Stomach (tissue), 9 donors: ENCODE results near the gene TARBP1. TPM values are rescaled to one million over a fixed set of nuclear protein-coding genes. Genes with fewer than 3 reads are reported as not detected.

Source experiments
- DNase-seq, 2 donors: peaks; one replicate each; pipeline versions ENCODE4 v3.0.0 to v3.0.0-alpha.2; 2013 to 2019
- H3K27ac ChIP-seq, 5 donors: fragments of 200-600 bp in 4 of 5; sonication (generic) in 4 of 5; one replicate each; pipeline ENCODE4 v1.5.1; 2013 to 2019; ENCODE audit warnings: mild to moderate bottlenecking in 1 of 5, moderate library complexity in 1 of 5
- H3K27me3 ChIP-seq, 3 donors: fragments of 200-600 bp; sonication (generic); one replicate each; pipeline ENCODE4 v1.5.1; 2017 to 2019; ENCODE audit warnings: mixed run types in 1 of 3
- H3K36me3 ChIP-seq, 4 donors: fragments of 200-600 bp; sonication (generic); 1 replicate in 3 of 4; 2 replicates in 1 of 4; pipeline ENCODE4 v1.5.1; 2016 to 2019
- H3K4me1 ChIP-seq, 4 donors: fragments of 200-600 bp; sonication (generic); one replicate each; pipeline ENCODE4 v1.5.1; 2016 to 2019
- H3K4me3 ChIP-seq, 4 donors: fragments of 200-600 bp; sonication (generic) in 3 of 4; one replicate each; pipeline ENCODE4 v1.5.1; 2016 to 2019; ENCODE audit warnings: mild to moderate bottlenecking in 1 of 4
- H3K9me3 ChIP-seq, 4 donors: fragments of 200-600 bp; sonication (generic); one replicate each; pipeline ENCODE4 v1.5.1; 2016 to 2019
- EP300 ChIP-seq: sonication (generic); formaldehyde crosslinking; IDR thresholded peaks from one replicate; pipeline ENCODE4 v1.6.1; 2017; ENCODE audit warnings: antibody characterized with exemption
- POLR2A ChIP-seq, 4 donors: fragments of 450-650 bp; IDR thresholded peaks; one replicate each; pipeline ENCODE4 v1.6.1; 2016; ENCODE audit warnings: antibody characterized with exemption in 4 of 4, control low read depth in 2 of 4, mild to moderate bottlenecking in 1 of 4, moderate library complexity in 1 of 4
- POLR2AphosphoS5 ChIP-seq, 3 donors: sonication (generic); formaldehyde crosslinking; IDR thresholded peaks; one replicate each; pipeline ENCODE4 v1.6.1; 2016; ENCODE audit warnings: antibody characterized with exemption in 3 of 3
- WGBS, 5 donors: extraction: QIAGEN DNeasy Blood & Tissue Kit in 3 of 5; methylation state at CpG; one replicate each; pipeline versions ENCODE4 v1.1.5 to v1.1.7; 2013 to 2018; 5-methylcytosine and 5-hydroxymethylcytosine counted together
- intact Hi-C: fragments of 100-400 bp; cut with DNase I; formaldehyde crosslinking; loops from one replicate; pipeline ENCODE4 v1.15.1; 2023; ENCODE audit warnings: low total_unique reads
- polyA plus RNA-seq, 3 donors: library from polyadenylated mRNA; stranded (reverse); fragments of 200-250 nt; gene quantifications; one replicate each; pipeline ENCODE4 v1.2.3, GENCODE V29; 2013
- total RNA-seq, 5 donors: library from RNA; depleted of rRNA; stranded (reverse); fragments of >200 nt; gene quantifications; one replicate each; pipeline versions ENCODE4 v1.1.0 to v1.2.3, GENCODE V29; 2014 to 2016
- TF ChIP-seq, protein P1 (sequence below), 7 experiments: fragments of 450-650 bp in 4 of 7; fragments of 200-600 bp in 3 of 7; sonication (generic) in 3 of 7; IDR thresholded peaks; one replicate each; pipeline ENCODE4 v1.5.1; 2016 to 2019; ENCODE audit warnings: antibody characterized with exemption in 7 of 7, control low read depth in 2 of 7, mild to moderate bottlenecking in 1 of 7
- donor health status: healthy with polysubstance abuse.
- donor health status: Bipolar disorder and iron deficiency.
- donor health status: healthy.

The TARBP1 gene
- total and polyA plus RNA-seq, 8 donors, result 5.7 to 63.2 (median 30.3) TPM

DNA sequence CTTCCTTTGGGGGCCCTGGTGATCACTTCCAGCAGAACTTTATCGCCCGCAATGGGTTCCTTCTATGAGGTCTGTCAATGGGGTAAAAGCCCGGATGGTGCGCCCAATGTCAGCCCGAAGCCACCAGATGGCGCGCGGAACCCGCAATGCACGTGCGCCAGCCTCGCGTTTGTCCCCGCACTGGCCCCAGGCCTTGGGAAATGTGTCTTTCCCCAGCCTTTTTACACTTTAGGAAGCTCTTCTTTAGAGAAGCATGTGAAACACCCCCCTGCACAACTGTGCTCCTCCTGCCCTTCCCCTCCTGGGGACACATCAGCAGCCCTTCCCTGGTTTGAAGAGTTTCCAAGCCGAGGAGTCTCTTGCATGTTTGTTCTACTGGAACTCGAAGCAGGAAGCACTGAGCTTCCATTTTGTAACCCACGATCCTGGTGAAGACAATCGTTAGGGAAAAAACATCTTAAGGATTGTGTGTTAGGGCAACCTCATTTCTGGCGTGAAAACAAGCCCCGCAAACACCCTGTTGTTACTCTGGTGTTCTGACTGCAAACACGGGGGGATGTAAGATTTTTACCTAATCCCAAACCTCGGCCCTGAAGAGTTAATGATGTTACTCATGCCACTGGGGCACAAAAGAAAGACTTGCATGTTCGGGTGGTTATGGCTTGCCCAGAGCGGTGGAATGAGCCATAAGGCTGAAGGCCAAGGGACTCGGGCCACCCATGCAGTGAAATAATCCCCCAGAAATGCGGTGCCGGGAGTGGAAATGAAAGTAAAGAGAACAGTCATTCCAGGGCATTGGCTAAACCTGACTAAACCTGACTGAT lies 20.4 kb upstream of the TARBP1 start:
- H3K27ac ChIP-seq, result peak overlapping the region; percentile 43 to 87 (median 86)
- H3K4me1 ChIP-seq, result peaks cover 14 to 45% (median 23%) of the 10 kb centered on the region in 4 donors
- intact Hi-C loops, result loop anchor here (10.0 kb wide), 1 partner anchor 465 kb away; no protein-coding TSS in a partner anchor
- H3K27me3 ChIP-seq, result no peaks in the 10 kb centered on the region
- DNase-seq, result peak; percentile 94 to 96
- TF ChIP-seq POLR2A (IDR thresholded peaks at IDR 0.05) (no peak), EP300 (peak; percentile 53), POLR2AphosphoS5 (IDR thresholded peaks at IDR 0.05) (peak; percentile 63 to 90 (median 69))
- TF ChIP-seq, protein P1, sequence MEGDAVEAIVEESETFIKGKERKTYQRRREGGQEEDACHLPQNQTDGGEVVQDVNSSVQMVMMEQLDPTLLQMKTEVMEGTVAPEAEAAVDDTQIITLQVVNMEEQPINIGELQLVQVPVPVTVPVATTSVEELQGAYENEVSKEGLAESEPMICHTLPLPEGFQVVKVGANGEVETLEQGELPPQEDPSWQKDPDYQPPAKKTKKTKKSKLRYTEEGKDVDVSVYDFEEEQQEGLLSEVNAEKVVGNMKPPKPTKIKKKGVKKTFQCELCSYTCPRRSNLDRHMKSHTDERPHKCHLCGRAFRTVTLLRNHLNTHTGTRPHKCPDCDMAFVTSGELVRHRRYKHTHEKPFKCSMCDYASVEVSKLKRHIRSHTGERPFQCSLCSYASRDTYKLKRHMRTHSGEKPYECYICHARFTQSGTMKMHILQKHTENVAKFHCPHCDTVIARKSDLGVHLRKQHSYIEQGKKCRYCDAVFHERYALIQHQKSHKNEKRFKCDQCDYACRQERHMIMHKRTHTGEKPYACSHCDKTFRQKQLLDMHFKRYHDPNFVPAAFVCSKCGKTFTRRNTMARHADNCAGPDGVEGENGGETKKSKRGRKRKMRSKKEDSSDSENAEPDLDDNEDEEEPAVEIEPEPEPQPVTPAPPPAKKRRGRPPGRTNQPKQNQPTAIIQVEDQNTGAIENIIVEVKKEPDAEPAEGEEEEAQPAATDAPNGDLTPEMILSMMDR (IDR thresholded peaks at IDR 0.05), result peak in 5 of 7 experiments; percentile 88 to 94 (median 92)
- H3K4me3 ChIP-seq, result peak overlapping the region in 3 of 4 donors; percentile 9 to 14 (median 12)
- no peaks in the 10 kb centered on the region for H3K9me3 ChIP-seq
- 17 to 29% (median 26%) methylated on average over 17 to 27 of the region's 27 CpGs for WGBS, 5 donors
- H3K36me3 ChIP-seq, result no peaks in the 10 kb centered on the region

DNA sequence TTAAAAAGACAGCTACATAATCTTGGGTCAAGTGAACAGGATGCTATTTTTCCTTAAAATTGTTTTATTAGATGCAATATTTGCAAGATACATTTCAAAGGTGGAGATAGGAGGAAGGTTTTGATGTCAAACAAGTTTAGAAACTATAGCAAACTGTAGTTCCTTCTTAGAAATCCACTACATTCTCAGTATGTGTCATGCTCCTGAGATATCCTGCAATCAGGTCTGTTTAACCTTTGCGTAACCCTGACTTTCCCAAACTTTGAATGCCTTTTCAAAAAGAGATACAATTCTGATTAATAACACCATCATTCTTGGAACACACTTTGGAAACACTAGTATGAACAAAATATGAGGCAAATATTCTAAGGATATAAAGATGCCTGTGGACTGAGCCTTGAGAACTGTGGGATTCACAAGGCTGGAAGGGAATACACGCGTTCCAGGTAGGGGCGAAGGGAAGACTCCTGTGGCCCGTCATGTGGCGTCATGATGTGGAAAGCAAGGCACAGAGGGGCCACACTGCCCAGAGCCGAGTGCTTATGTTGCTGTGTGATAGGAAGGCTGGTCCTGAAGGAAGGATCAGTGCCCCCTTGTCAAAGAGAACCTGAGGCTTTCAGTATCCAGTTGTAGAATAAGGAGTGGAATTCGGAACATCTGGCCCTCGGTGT lies 19.6 kb upstream of the TARBP1 start:
- no peaks in the 10 kb centered on the region for H3K36me3 ChIP-seq
- intact Hi-C loops, result loop anchor here (10.0 kb wide), 1 partner anchor 466 kb away; no protein-coding TSS in a partner anchor
- peaks cover 14 to 45% (median 23%) of the 10 kb centered on the region in 4 donors for H3K4me1 ChIP-seq
- no peaks in the 10 kb centered on the region for H3K9me3 ChIP-seq
- H3K27ac ChIP-seq, result peak overlapping the region; percentile 43 to 87 (median 86)
- peak in 1 of 2 donors; percentile 36 for DNase-seq
- H3K27me3 ChIP-seq, result no peaks in the 10 kb centered on the region
- TF ChIP-seq, protein P1 (IDR thresholded peaks at IDR 0.05), result no peak
- no peak for TF ChIP-seq POLR2A (IDR thresholded peaks at IDR 0.05)
- TF ChIP-seq EP300, result no peak
- TF ChIP-seq POLR2AphosphoS5 (IDR thresholded peaks at IDR 0.05), result no peak
- no peak overlapping the region for H3K4me3 ChIP-seq
- WGBS, 5 donors, result 46 to 56% (median 49%) methylated on average over 7 to 9 of the region's 9 CpGs

DNA sequence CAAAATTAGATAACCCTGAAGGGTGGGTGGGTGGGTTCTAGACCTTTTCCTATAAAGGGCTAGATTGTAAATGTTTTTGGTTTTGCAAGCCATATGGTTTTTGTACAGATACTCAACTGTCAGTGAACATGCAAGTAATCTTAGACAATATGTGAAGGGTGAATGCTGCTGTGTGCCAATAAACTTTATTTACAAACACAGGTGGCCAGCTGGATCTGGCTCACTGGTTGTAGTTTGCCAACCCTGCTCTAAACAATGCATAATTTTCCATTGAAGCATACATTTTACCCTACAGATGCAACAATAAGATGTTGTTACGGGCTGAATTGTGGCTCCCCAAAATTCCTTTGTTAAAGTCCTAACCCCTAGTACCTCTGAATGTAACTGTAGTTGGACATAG lies 18.6 kb upstream of the TARBP1 start:
- H3K36me3 ChIP-seq, result no peaks in the 10 kb centered on the region
- H3K9me3 ChIP-seq, result no peaks in the 10 kb centered on the region
- TF ChIP-seq EP300 (no peak), POLR2AphosphoS5 (IDR thresholded peaks at IDR 0.05) (no peak), POLR2A (IDR thresholded peaks at IDR 0.05) (no peak)
- TF ChIP-seq, protein P1 (IDR thresholded peaks at IDR 0.05), result no peak
- no peak overlapping the region for H3K4me3 ChIP-seq
- H3K4me1 ChIP-seq, result peaks cover 14 to 37% (median 23%) of the 10 kb centered on the region in 4 donors
- no peak overlapping the region for H3K27ac ChIP-seq
- 92 to 100% (median 96%) methylated on average over 1 of the region's 1 CpG for WGBS, 5 donors
- DNase-seq, result no peak
- intact Hi-C loops, result loop anchor here (10.0 kb wide), 1 partner anchor 467 kb away; no protein-coding TSS in a partner anchor
- no peaks in the 10 kb centered on the region for H3K27me3 ChIP-seq
